Cardiac fibroblast (primary cell): ENCODE results near the gene MRPL40.
A peak's percentile ranks its signal among the peaks of the same experiment; 100 is the strongest.
"Not testable (repeated sequence)": the region's sequence is repeated elsewhere in the genome, so short reads cannot be mapped to it uniquely, and the experiment has no call there.

ENCODE experiments used
- DNase-seq, 2 donors: peaks; one replicate each; pipeline versions ENCODE4 v3.0.0 to v3.0.0-alpha.2; 2010; ENCODE audit warnings: low read depth in 2 of 2
- H3K4me3 ChIP-seq, 2 donors: replicated peaks in 1 of 2; 1 replicate in 1 of 2; 2 replicates in 1 of 2; pipeline ENCODE4 v1.5.1; 2011; ENCODE audit warnings: low read depth in 2 of 2, low read length in 2 of 2, mild to moderate bottlenecking in 2 of 2, moderate library complexity in 1 of 2
- TF ChIP-seq, protein P1 (sequence below): IDR thresholded peaks from one replicate; pipeline ENCODE4 v1.5.1; 2011; ENCODE audit warnings: low read depth, mild to moderate bottlenecking, low read length, inconsistent platforms

The MRPL40 gene

DNA sequence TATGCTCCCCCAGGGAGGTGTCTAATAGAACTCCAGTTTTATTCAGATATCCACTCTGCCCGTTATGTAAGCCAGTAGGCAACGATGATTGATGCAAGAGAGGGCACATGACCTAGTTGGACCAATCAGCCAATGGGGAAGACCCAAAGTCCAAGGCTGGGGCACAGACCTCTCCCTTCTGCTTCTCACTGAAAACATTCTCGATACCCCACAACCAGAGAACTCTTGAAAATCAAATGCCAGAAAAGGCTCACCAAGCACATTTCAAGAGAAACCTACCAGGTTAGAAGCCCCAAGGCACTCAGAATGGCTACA is 8.2 kb upstream of the MRPL40 start:
- H3K4me3 ChIP-seq: no peak overlapping the region
- TF ChIP-seq, protein P1, sequence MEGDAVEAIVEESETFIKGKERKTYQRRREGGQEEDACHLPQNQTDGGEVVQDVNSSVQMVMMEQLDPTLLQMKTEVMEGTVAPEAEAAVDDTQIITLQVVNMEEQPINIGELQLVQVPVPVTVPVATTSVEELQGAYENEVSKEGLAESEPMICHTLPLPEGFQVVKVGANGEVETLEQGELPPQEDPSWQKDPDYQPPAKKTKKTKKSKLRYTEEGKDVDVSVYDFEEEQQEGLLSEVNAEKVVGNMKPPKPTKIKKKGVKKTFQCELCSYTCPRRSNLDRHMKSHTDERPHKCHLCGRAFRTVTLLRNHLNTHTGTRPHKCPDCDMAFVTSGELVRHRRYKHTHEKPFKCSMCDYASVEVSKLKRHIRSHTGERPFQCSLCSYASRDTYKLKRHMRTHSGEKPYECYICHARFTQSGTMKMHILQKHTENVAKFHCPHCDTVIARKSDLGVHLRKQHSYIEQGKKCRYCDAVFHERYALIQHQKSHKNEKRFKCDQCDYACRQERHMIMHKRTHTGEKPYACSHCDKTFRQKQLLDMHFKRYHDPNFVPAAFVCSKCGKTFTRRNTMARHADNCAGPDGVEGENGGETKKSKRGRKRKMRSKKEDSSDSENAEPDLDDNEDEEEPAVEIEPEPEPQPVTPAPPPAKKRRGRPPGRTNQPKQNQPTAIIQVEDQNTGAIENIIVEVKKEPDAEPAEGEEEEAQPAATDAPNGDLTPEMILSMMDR: no peak
- no peak for DNase-seq

DNA sequence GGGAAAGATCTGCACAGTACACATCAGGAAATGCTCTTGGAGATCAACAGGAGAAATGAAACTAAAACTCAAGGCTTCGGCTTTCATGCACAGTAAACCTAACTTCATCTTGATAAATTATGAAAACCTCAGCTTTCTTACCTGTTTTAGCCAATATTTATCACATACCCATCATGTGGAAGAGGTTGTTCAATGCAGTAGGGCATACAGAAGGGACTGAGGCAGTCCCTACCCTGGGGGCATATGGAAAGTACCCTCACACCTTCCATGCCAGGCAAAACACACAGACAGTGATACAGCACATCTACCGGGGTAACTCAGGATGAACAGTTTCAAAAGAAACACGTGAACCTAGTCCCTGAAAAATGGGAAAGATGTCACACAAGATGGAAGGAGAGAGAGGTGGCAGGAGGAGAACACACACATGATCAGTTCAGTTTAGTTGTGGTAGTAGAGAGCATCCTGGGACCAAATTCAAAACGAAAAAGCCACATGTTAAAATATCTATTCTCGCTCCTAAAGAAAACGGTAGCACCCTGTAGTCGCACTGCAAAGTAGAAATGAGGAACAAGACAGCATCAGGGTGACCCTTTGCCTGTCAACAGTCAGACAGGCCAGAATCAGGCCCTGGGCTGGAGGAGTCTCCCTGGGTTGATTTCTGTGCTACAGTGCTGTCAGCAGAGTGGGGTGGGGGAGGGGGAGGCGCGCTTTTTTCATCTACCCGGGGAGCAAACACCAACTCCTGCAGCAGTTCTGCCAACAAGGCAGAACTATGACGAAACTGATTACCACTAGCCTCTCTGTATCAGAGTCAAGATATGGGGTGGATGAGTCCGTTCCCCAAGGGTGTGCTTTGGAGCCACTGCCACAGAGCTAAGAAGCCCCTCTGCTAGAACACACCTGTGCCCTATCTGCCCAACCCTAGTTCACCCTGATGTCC is 2.1 kb upstream of the MRPL40 start:
- peak overlapping the region; percentile 90 to 93 for H3K4me3 ChIP-seq
- TF ChIP-seq, protein P1: no peak
- peak; percentile 66 to 76 for DNase-seq

DNA sequence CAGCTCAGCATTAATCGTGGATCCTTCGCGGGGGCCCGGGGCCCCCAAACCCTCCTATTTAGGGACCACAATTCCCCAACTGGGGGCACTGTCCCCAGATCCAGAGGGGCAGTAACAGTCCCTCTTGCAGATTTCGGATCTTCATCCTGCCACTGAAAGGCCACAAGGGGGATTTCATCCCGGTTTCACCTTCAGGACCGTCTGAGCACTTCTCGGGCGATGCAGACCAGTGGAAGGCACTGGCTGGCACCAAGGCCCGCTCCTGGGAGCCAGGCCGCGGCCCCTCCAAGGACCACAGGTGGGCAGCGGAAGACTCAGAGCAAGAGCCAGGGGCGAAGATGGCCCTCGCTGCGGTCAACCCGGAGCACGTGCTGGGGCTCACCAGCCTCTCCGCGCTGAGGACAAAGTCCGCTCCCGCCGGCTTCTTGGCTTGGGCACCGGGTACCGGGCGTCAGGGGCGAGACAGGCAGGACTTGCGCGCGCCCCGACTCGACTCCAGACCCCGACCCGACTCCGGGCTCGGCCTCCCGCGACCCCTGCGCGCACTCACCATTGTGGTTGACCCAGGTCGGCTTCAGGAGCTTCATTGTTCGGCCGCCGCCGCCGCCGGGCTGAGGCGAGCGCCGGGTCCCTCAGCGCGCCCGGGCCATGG is 1.3 kb upstream of the MRPL40 start:
- DNase-seq: peak; percentile 26 to 38
- H3K4me3 ChIP-seq: peak overlapping the region; percentile 90 to 93
- TF ChIP-seq, protein P1: peak; percentile 27

DNA sequence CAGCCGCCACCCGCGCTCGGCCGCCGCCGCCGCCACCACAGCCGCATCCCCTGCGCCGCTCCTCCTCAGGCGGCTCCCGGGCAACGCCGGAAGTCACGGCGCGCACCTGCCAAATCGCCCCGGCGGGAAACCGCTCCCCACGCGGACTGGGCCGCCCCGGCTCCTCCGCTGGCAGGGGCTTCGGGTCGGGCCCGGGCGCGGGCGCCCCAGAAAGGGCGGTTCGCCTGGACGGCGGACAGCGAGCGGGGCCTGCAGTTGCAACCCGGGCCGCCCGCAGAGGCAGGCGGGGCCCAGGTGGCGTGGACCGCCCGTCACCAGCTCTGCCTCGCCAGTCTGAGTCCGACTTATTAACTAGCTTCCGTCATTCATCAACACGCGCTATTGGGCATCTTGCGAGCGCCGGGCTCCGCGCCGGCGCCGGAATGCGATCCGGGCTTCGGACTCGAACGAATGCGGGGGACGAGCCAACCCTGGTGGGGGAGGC is 654 bp upstream of the MRPL40 start, which contains the start of gene HIRA:
Gene HIRA (minus strand): TSS at position 85 of the 484 bp plus-strand sequence. CDS start 257 bp downstream, outside the sequence.
- TF ChIP-seq, protein P1: no peak
- peak within 1 kb of the TSS; percentile 90 to 93 for H3K4me3 ChIP-seq
- DNase-seq: peak; percentile 75 to 80

DNA sequence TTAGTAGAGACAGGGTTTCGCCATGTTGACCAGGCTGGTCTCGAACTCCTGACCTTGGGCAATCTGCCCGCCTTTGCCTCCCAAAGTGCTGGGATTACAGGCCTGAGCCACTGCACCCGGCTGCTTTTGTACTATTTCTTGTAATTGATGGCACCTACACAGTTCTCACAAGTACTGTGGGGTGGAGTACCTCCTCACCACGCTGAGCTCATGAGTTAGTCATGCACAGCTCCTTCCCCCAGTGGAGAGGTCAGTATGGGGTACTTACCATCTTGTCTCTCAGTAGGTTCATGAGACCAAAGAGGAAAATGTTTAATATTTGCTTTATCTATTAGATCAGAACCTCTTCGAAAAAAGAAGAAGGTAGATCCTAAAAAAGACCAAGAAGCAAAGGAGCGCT is 2.1 kb downstream of the MRPL40 start:
- no peak overlapping the region for H3K4me3 ChIP-seq
- TF ChIP-seq, protein P1: no peak
- no peak for DNase-seq

DNA sequence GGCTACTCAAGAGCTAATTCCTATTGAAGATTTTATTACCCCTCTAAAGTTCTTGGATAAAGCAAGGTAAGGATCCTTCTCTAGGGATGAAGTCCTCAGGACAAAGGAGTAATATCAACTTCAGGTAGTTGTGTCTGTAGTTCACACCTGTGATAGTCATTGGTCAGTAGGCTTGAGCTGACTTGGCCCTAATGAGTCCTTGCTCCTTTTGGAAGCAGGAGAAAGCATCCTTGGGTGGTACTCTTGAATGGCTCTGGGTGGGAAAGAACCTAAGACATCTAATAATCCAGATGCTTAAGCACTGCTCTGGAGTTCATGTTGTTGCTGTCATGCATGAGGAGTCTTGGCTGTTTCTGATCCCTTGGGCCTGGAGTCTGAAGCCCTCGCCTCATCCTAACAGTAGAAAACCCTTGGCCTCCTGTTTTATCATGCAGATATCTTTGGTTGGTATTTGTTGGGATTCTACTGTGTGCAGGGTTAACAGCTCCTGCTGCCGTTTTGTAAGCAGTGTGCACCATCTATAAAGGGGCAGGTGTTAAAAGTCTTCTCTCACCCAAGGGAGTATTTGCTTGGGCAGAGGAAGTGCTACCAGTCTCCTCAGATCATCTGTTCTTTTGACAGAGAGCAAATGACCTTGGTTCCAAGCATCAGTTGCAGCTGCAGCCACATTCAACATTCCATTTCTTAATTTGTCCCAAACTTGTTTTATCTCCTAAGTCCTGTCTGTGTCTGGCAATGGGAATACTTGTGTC is 2.7 kb downstream of the MRPL40 start:
- DNase-seq: no peak
- no peak overlapping the region for H3K4me3 ChIP-seq
- TF ChIP-seq, protein P1: no peak

DNA sequence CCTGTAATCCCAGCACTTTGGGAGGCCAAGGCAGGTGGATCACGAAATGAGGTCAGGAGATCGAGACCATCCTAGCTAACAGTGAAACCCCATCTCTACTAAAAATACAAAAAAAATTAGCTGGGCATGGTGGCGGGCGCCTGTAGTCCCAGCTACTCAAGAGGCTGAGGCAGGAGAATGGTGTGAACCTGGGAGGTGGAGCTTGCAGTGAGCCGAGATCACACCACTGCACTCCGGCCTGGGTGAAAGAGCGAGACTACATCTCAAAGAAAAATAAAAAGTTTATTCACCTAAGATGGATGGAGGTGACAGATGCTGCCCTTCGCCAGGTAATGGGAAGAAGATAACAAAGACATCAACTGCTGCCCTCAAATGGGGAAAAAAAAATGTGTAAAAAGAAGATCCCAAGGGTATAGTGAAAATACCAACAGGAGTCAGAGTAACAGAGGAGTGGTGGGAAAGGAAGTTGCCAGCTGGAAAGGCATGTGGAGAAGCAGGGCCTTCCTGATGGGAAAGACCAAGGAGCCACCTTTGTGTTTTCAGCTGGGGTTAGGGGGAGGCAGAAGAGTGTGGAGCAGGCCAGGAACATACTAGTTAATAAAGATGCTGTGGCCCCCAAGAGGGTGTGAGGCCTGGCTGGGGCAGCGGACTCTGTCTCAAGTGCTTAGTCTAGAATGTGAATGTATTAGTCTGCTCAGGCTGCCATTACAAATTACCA is 4.3 kb downstream of the MRPL40 start:
- DNase-seq, H3K4me3 ChIP-seq: not testable (repeated sequence)
